Upper lobe of right lung (tissue), 1 donor: ENCODE results near the gene PNLIPRP3. TPM values are rescaled to one million over a fixed set of nuclear protein-coding genes. Genes with fewer than 3 reads are reported as not detected.

ENCODE experiments used
- ATAC-seq: fragments of 200-7000 bp; cut with Tn5 transposase; one replicate; pipeline ENCODE4 v1.9.1; 2020; ENCODE audit warnings: mild to moderate bottlenecking, moderate library complexity
- DNase-seq: peaks from one replicate; pipeline ENCODE4 v3.0.0-alpha.2; 2020
- H3K27ac ChIP-seq: fragments of 200-600 bp; one replicate; pipeline ENCODE4 v1.8.0; 2022
- H3K27me3 ChIP-seq: fragments of 200-600 bp; one replicate; pipeline ENCODE4 v1.8.0; 2022; ENCODE audit warnings: mild to moderate bottlenecking
- H3K36me3 ChIP-seq: fragments of 200-600 bp; one replicate; pipeline ENCODE4 v1.8.0; 2022
- H3K4me1 ChIP-seq: fragments of 200-600 bp; one replicate; pipeline ENCODE4 v1.8.0; 2022
- H3K4me3 ChIP-seq: fragments of 200-600 bp; one replicate; pipeline ENCODE4 v1.8.0; 2022; ENCODE audit warnings: mild to moderate bottlenecking
- H3K9me3 ChIP-seq: fragments of 200-600 bp; one replicate; pipeline ENCODE4 v1.8.0; 2022
- intact Hi-C: fragments of 100-400 bp; cut with DNase I; formaldehyde crosslinking; loops from one replicate; pipeline ENCODE4 v1.11.0; 2022
- total RNA-seq: library from RNA; stranded (reverse); fragmentation: NEBNext Ultra II Directional; extraction: Animal tissue kit (Norgen Biotek cat#: 25700); gene quantifications from one replicate; pipeline ENCODE4 v1.2.1, GENCODE V29; 2021
- TF ChIP-seq, protein P1 (sequence below): fragments of 200-600 bp; IDR thresholded peaks from one replicate; pipeline ENCODE4 v1.8.0; 2022; ENCODE audit warnings: antibody characterized with exemption
- donor health status: DM: no; HTN: yes; CAD: no; lungs with severe emphysema.

Gene PNLIPRP3
- total RNA-seq, 1 donor from 2014 or later, result 0.20 TPM

DNA sequence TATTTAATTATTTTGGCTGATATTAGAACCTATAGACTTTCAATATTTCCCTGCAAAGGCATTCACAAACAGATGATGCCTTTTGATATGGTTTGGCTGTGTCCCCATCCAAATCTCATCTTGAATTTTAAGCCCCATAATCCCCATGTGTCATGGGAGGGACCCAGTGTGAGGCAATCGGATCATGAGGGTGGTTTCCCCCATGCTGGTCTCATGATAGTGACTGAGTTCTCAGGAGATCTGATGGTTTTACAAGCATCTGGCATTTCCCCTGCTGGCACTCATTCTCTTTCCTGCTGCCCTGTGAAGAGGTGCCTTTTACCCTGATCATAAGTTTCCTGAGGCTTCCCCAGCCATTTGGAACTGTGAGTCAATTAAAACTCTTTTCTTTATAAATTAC, 9.3 kb upstream of the PNLIPRP3 start:
- Histone ChIP-seq H3K27ac (no peak overlapping the region), H3K27me3 (no peaks in the 10 kb centered on the region), H3K36me3 (no peaks in the 10 kb centered on the region), H3K4me1 (no peaks in the 10 kb centered on the region), H3K9me3 (no peaks in the 10 kb centered on the region), H3K4me3 (no peak overlapping the region)
- TF ChIP-seq, protein P1, sequence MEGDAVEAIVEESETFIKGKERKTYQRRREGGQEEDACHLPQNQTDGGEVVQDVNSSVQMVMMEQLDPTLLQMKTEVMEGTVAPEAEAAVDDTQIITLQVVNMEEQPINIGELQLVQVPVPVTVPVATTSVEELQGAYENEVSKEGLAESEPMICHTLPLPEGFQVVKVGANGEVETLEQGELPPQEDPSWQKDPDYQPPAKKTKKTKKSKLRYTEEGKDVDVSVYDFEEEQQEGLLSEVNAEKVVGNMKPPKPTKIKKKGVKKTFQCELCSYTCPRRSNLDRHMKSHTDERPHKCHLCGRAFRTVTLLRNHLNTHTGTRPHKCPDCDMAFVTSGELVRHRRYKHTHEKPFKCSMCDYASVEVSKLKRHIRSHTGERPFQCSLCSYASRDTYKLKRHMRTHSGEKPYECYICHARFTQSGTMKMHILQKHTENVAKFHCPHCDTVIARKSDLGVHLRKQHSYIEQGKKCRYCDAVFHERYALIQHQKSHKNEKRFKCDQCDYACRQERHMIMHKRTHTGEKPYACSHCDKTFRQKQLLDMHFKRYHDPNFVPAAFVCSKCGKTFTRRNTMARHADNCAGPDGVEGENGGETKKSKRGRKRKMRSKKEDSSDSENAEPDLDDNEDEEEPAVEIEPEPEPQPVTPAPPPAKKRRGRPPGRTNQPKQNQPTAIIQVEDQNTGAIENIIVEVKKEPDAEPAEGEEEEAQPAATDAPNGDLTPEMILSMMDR, result no peak
- intact Hi-C loops, result no loop called here
- ATAC-seq, result no peak
- no peak for DNase-seq

GRCh38 chr10:116421815-116422214, 5.8 kb upstream of the PNLIPRP3 start:
- no peak overlapping the region for H3K27ac ChIP-seq
- H3K4me3 ChIP-seq, result no peak overlapping the region
- TF ChIP-seq, protein P1, result no peak
- H3K27me3 ChIP-seq, result no peaks in the 10 kb centered on the region
- DNase-seq, result no peak
- H3K4me1 ChIP-seq, result no peaks in the 10 kb centered on the region
- intact Hi-C loops, result no loop called here
- H3K9me3 ChIP-seq, result no peaks in the 10 kb centered on the region
- no peaks in the 10 kb centered on the region for H3K36me3 ChIP-seq
- no peak for ATAC-seq

GRCh38 chr10:116429288-116429977, 1.8 kb downstream of the PNLIPRP3 start:
- Histone ChIP-seq H3K27ac (no peak overlapping the region), H3K9me3 (no peaks in the 10 kb centered on the region), H3K36me3 (no peaks in the 10 kb centered on the region), H3K4me1 (no peaks in the 10 kb centered on the region), H3K27me3 (no peaks in the 10 kb centered on the region), H3K4me3 (no peak overlapping the region)
- intact Hi-C loops, result no loop called here
- DNase-seq (no peak), ATAC-seq (no peak)
- TF ChIP-seq, protein P1, result no peak

DNA sequence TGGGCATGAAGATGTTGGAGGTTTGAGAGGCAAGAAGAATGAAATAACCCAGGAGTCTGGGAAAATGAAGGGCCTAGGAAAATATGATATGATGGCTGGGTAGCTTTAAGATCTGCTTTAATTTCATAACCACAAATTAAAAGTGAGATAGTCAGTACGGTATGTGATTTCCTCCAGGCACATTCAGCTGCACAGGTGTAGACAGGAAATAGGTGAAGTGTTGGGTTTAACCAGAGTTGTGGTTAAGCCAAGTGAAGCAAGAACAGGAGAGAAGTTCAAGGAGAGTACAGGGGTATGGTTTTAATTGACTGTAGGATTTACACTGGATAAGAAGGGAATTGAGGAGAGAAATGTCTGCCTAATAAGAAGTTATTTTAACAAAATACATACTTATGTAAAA, 2.6 kb downstream of the PNLIPRP3 start:
- no peaks in the 10 kb centered on the region for H3K27me3 ChIP-seq
- H3K9me3 ChIP-seq, result no peaks in the 10 kb centered on the region
- TF ChIP-seq, protein P1, result no peak
- no peaks in the 10 kb centered on the region for H3K36me3 ChIP-seq
- intact Hi-C loops, result no loop called here
- no peak overlapping the region for H3K4me3 ChIP-seq
- no peak overlapping the region for H3K27ac ChIP-seq
- DNase-seq (no peak), ATAC-seq (no peak)
- H3K4me1 ChIP-seq, result no peaks in the 10 kb centered on the region

DNA sequence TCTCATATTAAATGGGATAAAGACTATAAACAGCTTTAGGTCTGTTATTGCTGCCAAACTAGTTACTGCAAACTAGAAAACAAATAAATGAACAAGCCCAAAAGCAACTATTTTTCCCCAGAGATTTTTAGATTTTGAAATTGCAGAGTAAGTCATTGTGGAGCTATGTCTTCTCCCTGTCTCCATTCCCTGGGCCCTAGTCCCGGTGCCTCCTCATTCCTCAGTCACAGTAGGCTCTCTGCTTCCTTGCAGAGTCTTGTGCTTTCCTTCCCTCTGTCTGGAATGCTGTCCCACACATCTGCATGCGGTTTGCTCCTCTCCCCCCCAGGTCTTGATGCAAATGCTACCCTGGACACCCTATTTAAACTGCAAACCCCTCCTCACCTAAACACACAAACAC, 4.0 kb downstream of the PNLIPRP3 start:
- Histone ChIP-seq H3K4me1 (no peaks in the 10 kb centered on the region), H3K27me3 (no peaks in the 10 kb centered on the region), H3K36me3 (no peaks in the 10 kb centered on the region), H3K4me3 (no peak overlapping the region), H3K27ac (no peak overlapping the region), H3K9me3 (no peaks in the 10 kb centered on the region)
- intact Hi-C loops, result no loop called here
- TF ChIP-seq, protein P1, result no peak
- DNase-seq (no peak), ATAC-seq (no peak)
